Tibial artery (tissue), 4 donors: ENCODE data around the gene DEUP1.
A peak's percentile ranks its signal among the peaks of the same experiment; 100 is the strongest.

ENCODE experiments used
- DNase-seq, 2 donors: peaks; one replicate each; pipeline ENCODE4 v3.0.0-alpha.2; 2019
- H3K27ac ChIP-seq, 2 donors: fragments of 200-600 bp; sonication (generic) in 1 of 2; 1 replicate in 1 of 2; 2 replicates in 1 of 2; pipeline ENCODE4 v1.5.1; 2018 to 2019; ENCODE audit warnings: mild to moderate bottlenecking in 1 of 2
- H3K27me3 ChIP-seq, 2 donors: fragments of 200-600 bp; sonication (generic) in 1 of 2; one replicate each; pipeline versions ENCODE4 v1.5.1 to v1.6.0; 2016 to 2019
- H3K36me3 ChIP-seq, 3 donors: fragments of 200-600 bp; sonication (generic) in 2 of 3; one replicate each; pipeline ENCODE4 v1.5.1; 2016 to 2019; ENCODE audit warnings: mild to moderate bottlenecking in 2 of 3
- H3K4me1 ChIP-seq, 4 donors: fragments of 200-600 bp; sonication (generic) in 2 of 4; 1 replicate in 3 of 4; 2 replicates in 1 of 4; pipeline ENCODE4 v1.5.1; 2016 to 2019
- H3K4me3 ChIP-seq, 2 donors: fragments of 200-600 bp; sonication (generic) in 1 of 2; 1 replicate in 1 of 2; 2 replicates in 1 of 2; pipeline ENCODE4 v1.5.1; 2018 to 2019; ENCODE audit warnings: mild to moderate bottlenecking in 2 of 2
- H3K9me3 ChIP-seq, 3 donors: fragments of 200-600 bp; sonication (generic) in 1 of 3; one replicate each; pipeline ENCODE4 v1.5.1; 2016 to 2019
- intact Hi-C: fragments of 100-400 bp; cut with DNase I; formaldehyde crosslinking; loops from one replicate; pipeline ENCODE4 v1.15.0; 2023; ENCODE audit warnings: low total_unique reads
- TF ChIP-seq, protein P1 (sequence below), 2 experiments: fragments of 200-600 bp in 1 of 2; fragments of 450-650 bp in 1 of 2; IDR thresholded peaks; one replicate each; pipeline ENCODE4 v1.5.1; 2017 to 2019; ENCODE audit warnings: antibody characterized with exemption in 2 of 2, mild to moderate bottlenecking in 1 of 2, moderate library complexity in 1 of 2

Gene DEUP1

DNA sequence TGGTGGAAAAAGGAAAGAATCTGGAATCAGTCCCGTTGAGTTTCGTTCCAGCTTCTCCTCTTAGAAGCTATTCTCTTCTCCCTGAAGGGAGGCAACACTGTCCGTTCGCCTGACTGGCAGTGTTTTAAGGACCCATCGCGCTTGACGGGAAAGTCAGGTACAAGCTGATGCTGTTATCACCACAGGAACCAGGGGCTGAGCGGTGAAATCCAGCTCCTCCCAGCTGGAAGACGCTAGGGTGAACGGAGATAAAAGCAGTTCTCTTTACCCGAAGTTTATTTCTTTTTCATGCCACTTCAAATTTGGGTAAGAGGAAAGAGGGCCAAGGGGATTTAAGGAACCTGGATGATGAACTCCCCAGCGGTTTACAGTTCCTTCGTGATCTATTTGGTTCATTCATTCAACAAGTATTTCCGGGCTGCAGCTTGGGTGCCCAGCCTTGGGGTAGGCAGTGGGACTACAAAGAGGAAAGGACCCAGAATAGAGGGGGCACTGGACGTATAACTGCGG is 551 bp upstream of the DEUP1 start:
- H3K27me3 ChIP-seq, result peaks cover 0 to 9% of the 10 kb centered on the region in 2 donors
- no peak overlapping the region for H3K27ac ChIP-seq
- DNase-seq, result no peak
- H3K4me1 ChIP-seq, result peaks cover 0 to 10% (median 5%) of the 10 kb centered on the region in 4 donors
- TF ChIP-seq, protein P1, sequence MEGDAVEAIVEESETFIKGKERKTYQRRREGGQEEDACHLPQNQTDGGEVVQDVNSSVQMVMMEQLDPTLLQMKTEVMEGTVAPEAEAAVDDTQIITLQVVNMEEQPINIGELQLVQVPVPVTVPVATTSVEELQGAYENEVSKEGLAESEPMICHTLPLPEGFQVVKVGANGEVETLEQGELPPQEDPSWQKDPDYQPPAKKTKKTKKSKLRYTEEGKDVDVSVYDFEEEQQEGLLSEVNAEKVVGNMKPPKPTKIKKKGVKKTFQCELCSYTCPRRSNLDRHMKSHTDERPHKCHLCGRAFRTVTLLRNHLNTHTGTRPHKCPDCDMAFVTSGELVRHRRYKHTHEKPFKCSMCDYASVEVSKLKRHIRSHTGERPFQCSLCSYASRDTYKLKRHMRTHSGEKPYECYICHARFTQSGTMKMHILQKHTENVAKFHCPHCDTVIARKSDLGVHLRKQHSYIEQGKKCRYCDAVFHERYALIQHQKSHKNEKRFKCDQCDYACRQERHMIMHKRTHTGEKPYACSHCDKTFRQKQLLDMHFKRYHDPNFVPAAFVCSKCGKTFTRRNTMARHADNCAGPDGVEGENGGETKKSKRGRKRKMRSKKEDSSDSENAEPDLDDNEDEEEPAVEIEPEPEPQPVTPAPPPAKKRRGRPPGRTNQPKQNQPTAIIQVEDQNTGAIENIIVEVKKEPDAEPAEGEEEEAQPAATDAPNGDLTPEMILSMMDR (IDR thresholded peaks at IDR 0.05), result no peak
- intact Hi-C loops, result no loop called here
- no peaks in the 10 kb centered on the region for H3K9me3 ChIP-seq
- no peaks in the 10 kb centered on the region for H3K36me3 ChIP-seq
- H3K4me3 ChIP-seq, result peak overlapping the region; percentile 33 to 51

DNA sequence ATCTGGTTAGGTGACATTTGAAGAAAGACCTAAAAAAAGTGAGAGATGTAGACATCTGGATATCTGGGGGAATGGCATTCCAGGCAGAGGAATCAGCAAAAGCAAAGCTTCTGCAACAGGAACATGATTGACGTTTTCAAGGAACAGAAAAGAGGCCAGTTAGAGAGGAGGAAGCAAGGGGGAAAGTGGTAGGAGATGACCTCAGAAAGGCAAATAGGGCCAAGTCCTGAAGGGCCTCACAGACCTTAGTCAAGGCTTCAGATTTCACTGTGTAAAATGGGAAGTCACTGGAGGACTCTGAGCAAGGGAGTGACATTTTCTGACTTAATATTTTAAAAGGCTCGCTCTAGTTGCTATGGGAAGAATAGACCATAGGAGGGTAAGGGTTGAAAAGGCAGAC is 9.7 kb downstream of the DEUP1 start:
- DNase-seq, result no peak
- no peak overlapping the region for H3K27ac ChIP-seq
- no peaks in the 10 kb centered on the region for H3K9me3 ChIP-seq
- TF ChIP-seq, protein P1 (IDR thresholded peaks at IDR 0.05), result no peak
- no peaks in the 10 kb centered on the region for H3K27me3 ChIP-seq
- H3K4me1 ChIP-seq, result no peaks in the 10 kb centered on the region
- no peak overlapping the region for H3K4me3 ChIP-seq
- intact Hi-C loops, result no loop called here
- no peaks in the 10 kb centered on the region for H3K36me3 ChIP-seq

DNA sequence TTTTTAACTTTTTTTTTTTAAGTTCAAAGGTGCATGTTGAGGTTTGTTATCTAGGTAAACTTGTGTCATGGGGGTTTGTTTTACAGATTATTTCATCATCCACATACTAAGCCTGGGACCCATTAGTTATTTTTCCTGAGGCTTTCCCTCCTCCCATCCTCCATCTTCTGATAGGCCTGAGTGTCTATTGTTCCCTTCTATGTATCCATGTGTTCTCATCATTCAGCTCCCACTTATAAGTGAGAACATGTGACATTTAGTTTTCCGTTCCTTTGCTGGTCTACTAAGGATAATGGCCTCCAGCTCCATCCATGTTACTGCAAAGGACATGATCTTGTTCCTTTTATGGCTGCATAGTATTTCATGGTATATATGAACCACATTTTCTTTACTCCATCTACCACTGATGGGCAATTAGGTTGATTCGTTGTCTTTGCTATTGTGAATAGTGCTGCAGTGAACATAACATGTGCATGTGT is 14.4 kb downstream of the DEUP1 start:
- Histone ChIP-seq H3K4me3 (no peak overlapping the region), H3K27me3 (no peaks in the 10 kb centered on the region), H3K4me1 (no peaks in the 10 kb centered on the region), H3K27ac (no peak overlapping the region), H3K9me3 (no peaks in the 10 kb centered on the region), H3K36me3 (no peaks in the 10 kb centered on the region)
- TF ChIP-seq, protein P1 (IDR thresholded peaks at IDR 0.05), result no peak
- DNase-seq, result no peak
- intact Hi-C loops, result no loop called here

DNA sequence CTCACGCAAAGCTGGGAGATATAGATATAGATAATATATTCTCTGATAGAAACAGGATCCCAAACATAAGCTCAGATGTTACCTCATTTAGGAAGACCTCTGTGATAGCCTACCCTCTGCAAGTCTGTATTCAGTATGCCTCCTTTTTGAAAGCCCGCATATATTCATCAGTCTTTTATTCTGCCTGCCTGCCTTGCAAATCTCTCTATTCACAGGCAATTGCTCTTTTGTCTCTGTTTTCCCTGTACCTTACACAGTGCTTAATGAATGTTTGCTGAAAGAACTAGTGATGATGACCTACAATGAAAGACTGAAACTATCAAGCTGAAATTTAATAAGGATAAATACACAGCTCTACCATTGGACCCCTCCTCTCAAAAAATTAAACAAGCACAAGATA is 18.4 kb downstream of the DEUP1 start:
- intact Hi-C loops, result no loop called here
- Histone ChIP-seq H3K4me1 (no peaks in the 10 kb centered on the region), H3K4me3 (no peak overlapping the region), H3K36me3 (no peaks in the 10 kb centered on the region), H3K9me3 (no peaks in the 10 kb centered on the region), H3K27ac (no peak overlapping the region), H3K27me3 (no peaks in the 10 kb centered on the region)
- TF ChIP-seq, protein P1 (IDR thresholded peaks at IDR 0.05), result no peak
- no peak for DNase-seq

DNA sequence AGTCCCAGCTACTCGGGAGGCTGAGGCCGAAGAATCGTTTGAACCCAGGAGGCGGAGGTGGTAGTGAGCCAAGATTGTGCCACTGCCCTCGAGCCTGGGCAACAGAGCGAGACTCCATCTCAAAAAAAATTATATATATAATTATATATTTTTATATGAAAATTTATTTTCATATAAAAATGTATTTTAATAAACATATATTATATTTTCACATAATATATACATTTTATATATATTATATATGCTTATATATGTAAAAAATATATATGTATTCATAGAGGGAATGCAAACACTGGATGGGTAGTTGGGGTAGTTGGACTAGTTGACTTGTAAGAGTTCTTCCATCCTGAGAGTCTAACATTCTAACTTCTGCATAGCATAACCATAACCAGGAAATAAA is 20.3 kb downstream of the DEUP1 start:
- no peaks in the 10 kb centered on the region for H3K4me1 ChIP-seq
- H3K36me3 ChIP-seq, result no peaks in the 10 kb centered on the region
- DNase-seq, result no peak
- H3K27me3 ChIP-seq, result no peaks in the 10 kb centered on the region
- intact Hi-C loops, result no loop called here
- H3K4me3 ChIP-seq, result no peak overlapping the region
- TF ChIP-seq, protein P1 (IDR thresholded peaks at IDR 0.05), result no peak
- no peaks in the 10 kb centered on the region for H3K9me3 ChIP-seq
- no peak overlapping the region for H3K27ac ChIP-seq

DNA sequence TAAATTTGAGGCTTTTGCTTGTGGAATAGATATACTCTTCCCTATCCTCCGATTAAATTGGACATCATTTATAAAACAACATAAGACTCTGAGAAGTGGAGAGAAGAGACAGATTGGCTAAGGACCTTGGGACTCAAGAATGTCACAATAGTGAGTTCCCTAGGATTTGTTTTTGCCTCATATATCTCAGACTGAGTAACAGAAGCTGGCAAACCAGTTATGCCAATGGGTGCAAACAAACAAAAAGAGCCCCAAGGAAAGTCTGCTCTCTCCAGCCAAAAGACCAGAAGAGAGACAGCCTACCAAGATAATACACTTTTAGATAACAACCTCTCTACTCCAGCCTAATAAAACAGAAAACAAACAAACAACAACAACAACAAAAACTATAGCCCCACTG is 28.9 kb downstream of the DEUP1 start:
- no peak for DNase-seq
- TF ChIP-seq, protein P1 (IDR thresholded peaks at IDR 0.05), result no peak
- H3K9me3 ChIP-seq, result no peaks in the 10 kb centered on the region
- H3K4me3 ChIP-seq, result no peak overlapping the region
- no peak overlapping the region for H3K27ac ChIP-seq
- intact Hi-C loops, result no loop called here
- no peaks in the 10 kb centered on the region for H3K27me3 ChIP-seq
- no peaks in the 10 kb centered on the region for H3K36me3 ChIP-seq
- no peaks in the 10 kb centered on the region for H3K4me1 ChIP-seq
